Measurements from ENCODE around the gene NEURL1.

GRCh38 chr10:103627893-103628292 is 134.4 kb downstream of the NEURL1 start:
- no peak for TF ChIP-seq POLR2A (IDR thresholded peaks at IDR 0.05)
- TF ChIP-seq POLR2AphosphoS5 (IDR thresholded peaks at IDR 0.05; ENCODE audit: insufficient read depth in 1 of 2, low read depth in 1 of 2), result peak in 1 of 2 donors; percentile 14
- no peak for TF ChIP-seq CTCF (IDR thresholded peaks at IDR 0.05)

Measured in vagina (tissue), 2 donors.